GM18505 (cell line): ENCODE results near the gene OR52H1.
"Not testable (repeated sequence)": the region's sequence is repeated elsewhere in the genome, so short reads cannot be mapped to it uniquely, and the experiment has no call there.

Experiments used
- ATAC-seq: cut with Tn5 transposase; IDR thresholded peaks from one replicate; pipeline ENCODE4 v1.9.1; 2021; ENCODE audit not compliant: unreplicated experiment
- POLR2A ChIP-seq: IDR thresholded peaks from 4 replicates; pipeline ENCODE4 v1.6.1; 2011; ENCODE audit warnings: borderline replicate concordance; ENCODE audit not compliant: insufficient read depth, insufficient read length; ENCODE audit errors: extremely low read depth

Gene OR52H1

GRCh38 chr11:5548440-5548839 lies at the start of gene OR52H1:
TSS of gene OR52H1 (minus strand) at chr11:5548540. CDS start at chr11:5545505, 3,035 bp downstream.
- no peak for TF ChIP-seq POLR2A
- no peak for ATAC-seq

GRCh38 chr11:5597953-5598352 lies 49.6 kb upstream of the OR52H1 start:
- ATAC-seq: no peak
- no peak for TF ChIP-seq POLR2A

- no peak for TF ChIP-seq POLR2A
- peak; percentile 38 for ATAC-seq
Observed at GRCh38 chr11:5596607-5597201, 48.4 kb upstream of the OR52H1 start, which contains the start of gene TRIM6. TSS of gene TRIM6 (plus strand) at chr11:5596637. CDS start at chr11:5596898, 261 bp downstream.

GRCh38 chr11:5593146-5593545 lies 44.8 kb upstream of the OR52H1 start:
- no peak for ATAC-seq
- no peak for TF ChIP-seq POLR2A

GRCh38 chr11:5592615-5593014 lies 44.3 kb upstream of the OR52H1 start:
- TF ChIP-seq POLR2A: no peak
- no peak for ATAC-seq

GRCh38 chr11:5591613-5592012 lies 43.3 kb upstream of the OR52H1 start:
- no peak for TF ChIP-seq POLR2A
- ATAC-seq: no peak

- ATAC-seq: not testable (repeated sequence)
Observed at GRCh38 chr11:5589906-5590305, 41.6 kb upstream of the OR52H1 start.

- not testable (repeated sequence) for ATAC-seq
Observed at GRCh38 chr11:5584458-5584857, 36.1 kb upstream of the OR52H1 start.

GRCh38 chr11:5581014-5581413 lies 32.7 kb upstream of the OR52H1 start:
- TF ChIP-seq POLR2A: no peak
- ATAC-seq: no peak

- ATAC-seq: no peak
- TF ChIP-seq POLR2A: no peak
Observed at GRCh38 chr11:5580577-5580976, 32.2 kb upstream of the OR52H1 start, which contains the start of gene OR52B6. TSS of gene OR52B6 (plus strand) at chr11:5580877. CDS start at chr11:5580877, 0 bp downstream.

GRCh38 chr11:5577101-5577500 lies 28.8 kb upstream of the OR52H1 start:
- ATAC-seq: no peak
- no peak for TF ChIP-seq POLR2A

GRCh38 chr11:5575152-5575551 lies 26.8 kb upstream of the OR52H1 start:
- no peak for ATAC-seq
- no peak for TF ChIP-seq POLR2A

GRCh38 chr11:5574654-5575053 lies 26.3 kb upstream of the OR52H1 start:
- no peak for ATAC-seq
- no peak for TF ChIP-seq POLR2A

GRCh38 chr11:5564259-5565019 lies 16.1 kb upstream of the OR52H1 start:
- no peak for TF ChIP-seq POLR2A
- ATAC-seq: no peak
